Spleen (tissue), 7 donors: ENCODE data around the gene SELENOO.

Experiments
- POLR2A ChIP-seq, 3 donors: fragments of 450-650 bp; IDR thresholded peaks; one replicate each; pipeline ENCODE4 v1.5.1; 2017; ENCODE audit warnings: antibody characterized with exemption in 3 of 3, mild to moderate bottlenecking in 1 of 3
- POLR2AphosphoS5 ChIP-seq, 3 donors: sonication (generic); formaldehyde crosslinking; IDR thresholded peaks; one replicate each; pipeline ENCODE4 v1.5.1; 2017; ENCODE audit warnings: antibody characterized with exemption in 3 of 3
- TF ChIP-seq, protein P1 (sequence below), 11 experiments: fragments of 200-600 bp in 7 of 11; fragments of 450-650 bp in 4 of 11; sonication (generic) in 4 of 11; IDR thresholded peaks in 8 of 11; conservative IDR thresholded peaks in 3 of 11; 1 replicate in 7 of 11; 2 replicates in 4 of 11; pipeline versions ENCODE4 v1.4.0 to v1.8.0; 2016 to 2021; ENCODE audit warnings: antibody characterized with exemption in 11 of 11, inconsistent platforms in 4 of 11, mild to moderate bottlenecking in 1 of 11
- donor health status: DM: no; HTN: no; CAD: no; lungs with moderate emphysema.
- donor health status: DM: no; HTN: no; CAD: no.
- donor health status: DM: no; HTN: no; CAD: no.

DNA sequence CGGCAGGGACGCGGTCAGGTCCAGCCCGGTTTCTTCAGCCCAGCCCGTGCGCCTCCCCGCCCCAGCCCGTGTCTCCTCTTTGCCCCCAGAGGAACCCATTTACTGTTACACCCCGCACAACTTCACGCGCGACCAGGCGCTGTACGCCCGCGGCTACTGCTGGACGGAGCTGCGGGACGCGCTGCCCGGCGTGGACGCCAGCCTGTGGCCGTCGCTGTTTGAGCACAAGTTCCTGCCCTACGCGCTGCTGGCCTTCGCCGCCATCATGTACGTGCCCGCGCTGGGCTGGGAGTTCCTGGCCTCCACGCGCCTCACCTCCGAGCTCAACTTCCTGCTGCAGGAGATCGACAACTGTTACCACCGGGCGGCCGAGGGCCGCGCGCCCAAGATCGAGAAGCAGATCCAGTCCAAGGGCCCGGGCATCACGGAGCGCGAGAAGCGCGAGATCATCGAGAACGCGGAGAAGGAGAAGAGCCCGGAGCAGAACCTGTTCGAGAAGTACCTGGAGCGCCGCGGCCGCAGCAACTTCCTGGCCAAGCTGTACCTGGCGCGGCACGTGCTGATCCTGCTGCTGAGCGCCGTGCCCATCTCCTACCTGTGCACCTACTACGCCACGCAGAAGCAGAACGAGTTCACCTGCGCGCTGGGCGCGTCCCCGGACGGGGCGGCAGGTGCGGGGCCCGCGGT, 23.8 kb upstream of the SELENOO start:
- TF ChIP-seq POLR2AphosphoS5 (IDR thresholded peaks at IDR 0.05) (no peak), POLR2A (IDR thresholded peaks at IDR 0.05) (no peak)
- TF ChIP-seq, protein P1, sequence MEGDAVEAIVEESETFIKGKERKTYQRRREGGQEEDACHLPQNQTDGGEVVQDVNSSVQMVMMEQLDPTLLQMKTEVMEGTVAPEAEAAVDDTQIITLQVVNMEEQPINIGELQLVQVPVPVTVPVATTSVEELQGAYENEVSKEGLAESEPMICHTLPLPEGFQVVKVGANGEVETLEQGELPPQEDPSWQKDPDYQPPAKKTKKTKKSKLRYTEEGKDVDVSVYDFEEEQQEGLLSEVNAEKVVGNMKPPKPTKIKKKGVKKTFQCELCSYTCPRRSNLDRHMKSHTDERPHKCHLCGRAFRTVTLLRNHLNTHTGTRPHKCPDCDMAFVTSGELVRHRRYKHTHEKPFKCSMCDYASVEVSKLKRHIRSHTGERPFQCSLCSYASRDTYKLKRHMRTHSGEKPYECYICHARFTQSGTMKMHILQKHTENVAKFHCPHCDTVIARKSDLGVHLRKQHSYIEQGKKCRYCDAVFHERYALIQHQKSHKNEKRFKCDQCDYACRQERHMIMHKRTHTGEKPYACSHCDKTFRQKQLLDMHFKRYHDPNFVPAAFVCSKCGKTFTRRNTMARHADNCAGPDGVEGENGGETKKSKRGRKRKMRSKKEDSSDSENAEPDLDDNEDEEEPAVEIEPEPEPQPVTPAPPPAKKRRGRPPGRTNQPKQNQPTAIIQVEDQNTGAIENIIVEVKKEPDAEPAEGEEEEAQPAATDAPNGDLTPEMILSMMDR (IDR thresholded peaks at IDR 0.05 in 8 of 11, conservative IDR thresholded peaks at IDR 0.05 in 3 of 11), result no peak
